Loucy (cell line): ENCODE data around the gene SBF2.
"Not testable (repeated sequence)": the region's sequence is repeated elsewhere in the genome, so short reads cannot be mapped to it uniquely, and the experiment has no call there.

Source experiments
- EZH2phosphoT487 ChIP-seq: fragments of 200-600 bp; IDR thresholded peaks from 2 replicates; pipeline ENCODE4 v1.6.1; 2018; ENCODE audit warnings: antibody characterized with exemption, mild to moderate bottlenecking, moderate library complexity, borderline replicate concordance
- TF ChIP-seq, protein P1 (sequence below): fragments of 200-600 bp; sonication (generic); conservative IDR thresholded peaks from 2 replicates; pipeline ENCODE4 v1.5.1; 2014; ENCODE audit warnings: mild to moderate bottlenecking, antibody characterized with exemption, low read length

DNA sequence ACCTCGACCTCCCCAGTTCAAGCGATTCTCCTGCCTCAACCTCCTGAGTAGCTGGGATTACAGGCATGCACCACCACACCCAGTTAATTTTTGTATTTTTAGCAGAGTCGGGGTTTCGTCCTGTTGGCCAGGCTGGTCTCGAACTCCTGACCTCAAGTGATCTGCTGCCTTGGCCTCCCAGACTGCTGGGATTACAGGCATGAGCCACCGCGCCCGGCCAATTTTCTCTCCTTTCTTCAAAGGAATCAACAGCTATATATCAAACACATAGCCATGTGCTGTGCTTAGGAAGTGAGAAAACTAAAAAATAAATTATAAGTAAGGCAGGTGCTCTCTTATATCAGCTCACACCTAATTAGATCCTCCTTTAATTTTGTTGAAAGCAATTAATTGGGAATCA lies 164.8 kb downstream of the SBF2 start:
- TF ChIP-seq, protein P1, sequence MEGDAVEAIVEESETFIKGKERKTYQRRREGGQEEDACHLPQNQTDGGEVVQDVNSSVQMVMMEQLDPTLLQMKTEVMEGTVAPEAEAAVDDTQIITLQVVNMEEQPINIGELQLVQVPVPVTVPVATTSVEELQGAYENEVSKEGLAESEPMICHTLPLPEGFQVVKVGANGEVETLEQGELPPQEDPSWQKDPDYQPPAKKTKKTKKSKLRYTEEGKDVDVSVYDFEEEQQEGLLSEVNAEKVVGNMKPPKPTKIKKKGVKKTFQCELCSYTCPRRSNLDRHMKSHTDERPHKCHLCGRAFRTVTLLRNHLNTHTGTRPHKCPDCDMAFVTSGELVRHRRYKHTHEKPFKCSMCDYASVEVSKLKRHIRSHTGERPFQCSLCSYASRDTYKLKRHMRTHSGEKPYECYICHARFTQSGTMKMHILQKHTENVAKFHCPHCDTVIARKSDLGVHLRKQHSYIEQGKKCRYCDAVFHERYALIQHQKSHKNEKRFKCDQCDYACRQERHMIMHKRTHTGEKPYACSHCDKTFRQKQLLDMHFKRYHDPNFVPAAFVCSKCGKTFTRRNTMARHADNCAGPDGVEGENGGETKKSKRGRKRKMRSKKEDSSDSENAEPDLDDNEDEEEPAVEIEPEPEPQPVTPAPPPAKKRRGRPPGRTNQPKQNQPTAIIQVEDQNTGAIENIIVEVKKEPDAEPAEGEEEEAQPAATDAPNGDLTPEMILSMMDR = not testable (repeated sequence)
- TF ChIP-seq EZH2phosphoT487 = not testable (repeated sequence)
